Fibroblast of gingiva (primary cell): ENCODE results near the gene PNMA8B.
"Not testable (repeated sequence)": the region's sequence is repeated elsewhere in the genome, so short reads cannot be mapped to it uniquely, and the experiment has no call there.

Experiments
- DNase-seq: peaks from one replicate; pipeline ENCODE4 v3.0.0-alpha.2; 2011; ENCODE audit warnings: low read depth

Gene PNMA8B

GRCh38 chr19:46514589-46515289 lies 19.1 kb upstream of the PNMA8B start:
- no peak for DNase-seq

- peak; percentile 59 for DNase-seq
Observed at GRCh38 chr19:46513461-46514236, 18.0 kb upstream of the PNMA8B start.

GRCh38 chr19:46511237-46511636 lies 15.6 kb upstream of the PNMA8B start:
- DNase-seq, result no peak

GRCh38 chr19:46508206-46508605 lies 12.5 kb upstream of the PNMA8B start:
- DNase-seq, result no peak

GRCh38 chr19:46503848-46504453 lies 8.3 kb upstream of the PNMA8B start:
- DNase-seq, result no peak

GRCh38 chr19:46502891-46503290 lies 7.2 kb upstream of the PNMA8B start:
- no peak for DNase-seq

- DNase-seq, result no peak
Observed at GRCh38 chr19:46499692-46500091, 4.0 kb upstream of the PNMA8B start.

GRCh38 chr19:46497773-46498172 lies 2.1 kb upstream of the PNMA8B start:
- no peak for DNase-seq

GRCh38 chr19:46496886-46497285 lies 1.2 kb upstream of the PNMA8B start:
- DNase-seq, result not testable (repeated sequence)

GRCh38 chr19:46496304-46496703 lies 637 bp upstream of the PNMA8B start:
- no peak for DNase-seq

- no peak for DNase-seq
Observed at GRCh38 chr19:46494941-46495785, 504 bp downstream of the PNMA8B start.

GRCh38 chr19:46494146-46494940 lies 1.3 kb downstream of the PNMA8B start:
- no peak for DNase-seq

- no peak for DNase-seq
Observed at GRCh38 chr19:46493236-46494145, 2.2 kb downstream of the PNMA8B start.

GRCh38 chr19:46492841-46493235 lies 2.8 kb downstream of the PNMA8B start:
- no peak for DNase-seq

- no peak for DNase-seq
Observed at GRCh38 chr19:46491975-46492682, 3.5 kb downstream of the PNMA8B start.

- no peak for DNase-seq
Observed at GRCh38 chr19:46490774-46491173, 4.9 kb downstream of the PNMA8B start.

- peak; percentile 24 for DNase-seq
Observed at GRCh38 chr19:46489445-46490272, 6.0 kb downstream of the PNMA8B start.

GRCh38 chr19:46488551-46488950 lies 7.1 kb downstream of the PNMA8B start:
- DNase-seq, result no peak
